ENCODE measurements around the gene BOD1.

GRCh38 chr5:173594061-173594460 lies 22.4 kb downstream of the BOD1 start:
- TF ChIP-seq, protein P1, sequence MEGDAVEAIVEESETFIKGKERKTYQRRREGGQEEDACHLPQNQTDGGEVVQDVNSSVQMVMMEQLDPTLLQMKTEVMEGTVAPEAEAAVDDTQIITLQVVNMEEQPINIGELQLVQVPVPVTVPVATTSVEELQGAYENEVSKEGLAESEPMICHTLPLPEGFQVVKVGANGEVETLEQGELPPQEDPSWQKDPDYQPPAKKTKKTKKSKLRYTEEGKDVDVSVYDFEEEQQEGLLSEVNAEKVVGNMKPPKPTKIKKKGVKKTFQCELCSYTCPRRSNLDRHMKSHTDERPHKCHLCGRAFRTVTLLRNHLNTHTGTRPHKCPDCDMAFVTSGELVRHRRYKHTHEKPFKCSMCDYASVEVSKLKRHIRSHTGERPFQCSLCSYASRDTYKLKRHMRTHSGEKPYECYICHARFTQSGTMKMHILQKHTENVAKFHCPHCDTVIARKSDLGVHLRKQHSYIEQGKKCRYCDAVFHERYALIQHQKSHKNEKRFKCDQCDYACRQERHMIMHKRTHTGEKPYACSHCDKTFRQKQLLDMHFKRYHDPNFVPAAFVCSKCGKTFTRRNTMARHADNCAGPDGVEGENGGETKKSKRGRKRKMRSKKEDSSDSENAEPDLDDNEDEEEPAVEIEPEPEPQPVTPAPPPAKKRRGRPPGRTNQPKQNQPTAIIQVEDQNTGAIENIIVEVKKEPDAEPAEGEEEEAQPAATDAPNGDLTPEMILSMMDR (conservative IDR thresholded peaks at IDR 0.05; ENCODE audit: low read depth, low read length): no peak
- TF ChIP-seq EZH2 (IDR thresholded peaks at IDR 0.05; ENCODE audit: borderline replicate concordance, low read depth, low read length, poor library complexity, severe bottlenecking): no peak

All from A673 (cell line).